Mucosa of descending colon (tissue), 3 donors: ENCODE results near the gene UCHL1. TPM values are rescaled to one million over a fixed set of nuclear protein-coding genes. Genes with fewer than 3 reads are reported as not detected.

ENCODE experiments used
- ATAC-seq: fragments of 200-7000 bp; cut with Tn5 transposase; one replicate; pipeline ENCODE4 v1.9.1; 2020; ENCODE audit warnings: mild to moderate bottlenecking, moderate library complexity
- DNase-seq, 3 donors: peaks; one replicate each; pipeline ENCODE4 v3.0.0-alpha.2; 2020
- H3K36me3 ChIP-seq: fragments of 200-600 bp; one replicate; pipeline ENCODE4 v1.8.0; 2021; ENCODE audit warnings: low read depth, mild to moderate bottlenecking
- H3K4me1 ChIP-seq: fragments of 200-600 bp; one replicate; pipeline ENCODE4 v1.8.0; 2021; ENCODE audit warnings: low read depth, mild to moderate bottlenecking
- H3K4me3 ChIP-seq: fragments of 200-600 bp; one replicate; pipeline ENCODE4 v1.8.0; 2021; ENCODE audit warnings: mild to moderate bottlenecking
- H3K9me3 ChIP-seq: fragments of 200-600 bp; one replicate; pipeline ENCODE4 v1.8.0; 2021; ENCODE audit warnings: mild to moderate bottlenecking
- intact Hi-C, 2 donors: fragments of 100-400 bp; cut with DNase I in 1 of 2; cut with micrococcal nuclease in 1 of 2; formaldehyde crosslinking; loops; one replicate each; pipeline versions ENCODE4 v1.11.0 to v1.11.1; 2022; cut with DNase I, micrococcal nuclease
- total RNA-seq, 3 donors: library from RNA; stranded (reverse); fragmentation: NEBNext Ultra II Directional in 2 of 3; extraction: Animal tissue kit (Norgen Biotek cat#: 25700) in 2 of 3; gene quantifications; one replicate each; pipeline versions ENCODE4 v1.2.1 to v1.2.4, GENCODE V29; 2021 to 2023
- TF ChIP-seq, protein P1 (sequence below): fragments of 200-600 bp; IDR thresholded peaks from one replicate; pipeline ENCODE4 v1.8.0; 2022; ENCODE audit warnings: antibody characterized with exemption, mild to moderate bottlenecking
- donor health status: DM: no; HTN: no; CAD: no; lungs with moderate emphysema.
- donor health status: DM: no; HTN: no; CAD: no.
- donor health status: DM: no; HTN: yes; CAD: no.

The UCHL1 gene
- total RNA-seq, 3 donors from 2014 or later, result 4.1 to 76.0 (median 11.1) TPM

- TF ChIP-seq, protein P1, sequence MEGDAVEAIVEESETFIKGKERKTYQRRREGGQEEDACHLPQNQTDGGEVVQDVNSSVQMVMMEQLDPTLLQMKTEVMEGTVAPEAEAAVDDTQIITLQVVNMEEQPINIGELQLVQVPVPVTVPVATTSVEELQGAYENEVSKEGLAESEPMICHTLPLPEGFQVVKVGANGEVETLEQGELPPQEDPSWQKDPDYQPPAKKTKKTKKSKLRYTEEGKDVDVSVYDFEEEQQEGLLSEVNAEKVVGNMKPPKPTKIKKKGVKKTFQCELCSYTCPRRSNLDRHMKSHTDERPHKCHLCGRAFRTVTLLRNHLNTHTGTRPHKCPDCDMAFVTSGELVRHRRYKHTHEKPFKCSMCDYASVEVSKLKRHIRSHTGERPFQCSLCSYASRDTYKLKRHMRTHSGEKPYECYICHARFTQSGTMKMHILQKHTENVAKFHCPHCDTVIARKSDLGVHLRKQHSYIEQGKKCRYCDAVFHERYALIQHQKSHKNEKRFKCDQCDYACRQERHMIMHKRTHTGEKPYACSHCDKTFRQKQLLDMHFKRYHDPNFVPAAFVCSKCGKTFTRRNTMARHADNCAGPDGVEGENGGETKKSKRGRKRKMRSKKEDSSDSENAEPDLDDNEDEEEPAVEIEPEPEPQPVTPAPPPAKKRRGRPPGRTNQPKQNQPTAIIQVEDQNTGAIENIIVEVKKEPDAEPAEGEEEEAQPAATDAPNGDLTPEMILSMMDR, result no peak
- ATAC-seq, result no peak
- intact Hi-C loops, result loop anchor here in 1 of 2 donors (10.0 kb wide), 1 partner anchor 597 kb away; no protein-coding TSS in a partner anchor
These were observed 31.1 kb downstream of the UCHL1 start for GRCh38 chr4:41287852-41288251.

GRCh38 chr4:41288254-41288653 lies 31.5 kb downstream of the UCHL1 start:
- no peak overlapping the region for H3K4me3 ChIP-seq
- intact Hi-C loops, result loop anchor here in 1 of 2 donors (10.0 kb wide), 1 partner anchor 597 kb away; no protein-coding TSS in a partner anchor
- ATAC-seq (no peak), DNase-seq (no peak)
- TF ChIP-seq, protein P1, result no peak
- H3K9me3 ChIP-seq, result no peaks in the 10 kb centered on the region
- no peaks in the 10 kb centered on the region for H3K4me1 ChIP-seq
- H3K36me3 ChIP-seq, result no peaks in the 10 kb centered on the region

More at GRCh38 chr4:41287852-41288251, 31.1 kb downstream of the UCHL1 start:
- Histone ChIP-seq H3K36me3 (no peaks in the 10 kb centered on the region), H3K4me1 (no peaks in the 10 kb centered on the region), H3K4me3 (no peak overlapping the region), H3K9me3 (no peaks in the 10 kb centered on the region)
- DNase-seq, result no peak

- Histone ChIP-seq H3K4me1 (no peaks in the 10 kb centered on the region), H3K4me3 (no peak overlapping the region), H3K9me3 (peaks cover 9% of the 10 kb centered on the region), H3K36me3 (no peaks in the 10 kb centered on the region)
- TF ChIP-seq, protein P1, result no peak
- ATAC-seq (peak; percentile 41), DNase-seq (no peak)
- intact Hi-C loops, result no loop called here
These were observed 33.8 kb downstream of the UCHL1 start for GRCh38 chr4:41290479-41290878.

- intact Hi-C loops, result no loop called here
- no peak for DNase-seq
- Histone ChIP-seq H3K4me3 (no peak overlapping the region), H3K9me3 (peaks cover 9% of the 10 kb centered on the region), H3K36me3 (no peaks in the 10 kb centered on the region), H3K4me1 (no peaks in the 10 kb centered on the region)
- no peak for ATAC-seq
- TF ChIP-seq, protein P1, result no peak
These were observed 37.8 kb downstream of the UCHL1 start for GRCh38 chr4:41294445-41295062.

DNA sequence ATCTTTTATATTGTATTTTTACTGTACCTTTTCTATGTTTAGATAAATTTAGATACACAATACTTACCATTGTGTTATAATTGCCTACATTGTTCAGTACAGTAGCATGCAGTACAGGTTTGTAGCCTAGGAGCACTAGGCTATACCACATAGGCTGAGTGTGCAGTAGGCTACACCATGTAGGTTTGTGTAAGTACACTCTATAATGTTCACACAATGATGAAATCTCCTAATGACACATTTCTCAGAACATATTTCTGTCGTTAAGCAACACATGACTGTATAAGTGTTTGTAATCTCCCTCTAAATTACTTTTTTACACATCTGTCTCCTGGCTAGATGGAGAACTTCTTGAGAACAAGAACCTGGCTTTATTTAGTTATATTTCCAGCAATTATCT lies 40.3 kb downstream of the UCHL1 start:
- no peak for ATAC-seq
- intact Hi-C loops, result no loop called here
- no peak for DNase-seq
- Histone ChIP-seq H3K36me3 (no peaks in the 10 kb centered on the region), H3K4me1 (no peaks in the 10 kb centered on the region), H3K9me3 (peaks cover 9% of the 10 kb centered on the region), H3K4me3 (no peak overlapping the region)
- TF ChIP-seq, protein P1, result no peak
